Neuronal stem cell (in vitro differentiated cells): ENCODE data around the gene PRPF8.
"Not testable (repeated sequence)": the region's sequence is repeated elsewhere in the genome, so short reads cannot be mapped to it uniquely, and the experiment has no call there.

ENCODE experiments used
- DNase-seq: peaks from one replicate; pipeline ENCODE4 v3.0.0-alpha.2; 2013; ENCODE audit warnings: low spot score
- H2AFZ ChIP-seq: one replicate; pipeline ENCODE4 v1.6.1; 2013; ENCODE audit warnings: mild to moderate bottlenecking, low read length, inconsistent platforms
- H2AK5ac ChIP-seq: 2 replicates; pipeline ENCODE4 v1.6.1; 2013; ENCODE audit warnings: low read depth, mild to moderate bottlenecking, inconsistent platforms, low read length, moderate library complexity, mixed read lengths
- H2BK120ac ChIP-seq: 2 replicates; pipeline ENCODE4 v1.6.1; 2013; ENCODE audit warnings: low read depth, mild to moderate bottlenecking, inconsistent platforms, low read length, moderate library complexity, mixed read lengths
- H2BK12ac ChIP-seq: one replicate; pipeline ENCODE4 v1.6.1; 2013; ENCODE audit warnings: low read length, inconsistent platforms
- H2BK15ac ChIP-seq: 2 replicates; pipeline ENCODE4 v1.6.1; 2013; ENCODE audit warnings: mild to moderate bottlenecking, low read length, inconsistent platforms, mixed read lengths
- H2BK5ac ChIP-seq: one replicate; pipeline ENCODE4 v1.6.1; 2013; ENCODE audit warnings: inconsistent platforms, mild to moderate bottlenecking, low read length, moderate library complexity
- H3K14ac ChIP-seq: one replicate; pipeline ENCODE4 v1.6.1; 2013; ENCODE audit warnings: low read length, inconsistent platforms
- H3K18ac ChIP-seq: 2 replicates; pipeline ENCODE4 v1.6.1; 2013; ENCODE audit warnings: low read length, inconsistent platforms
- H3K23ac ChIP-seq: 2 replicates; pipeline ENCODE4 v1.6.1; 2013; ENCODE audit warnings: low read depth, mild to moderate bottlenecking, mixed read lengths, low read length, inconsistent platforms; ENCODE audit not compliant: poor library complexity
- H3K27ac ChIP-seq: replicated peaks from 3 replicates; pipeline ENCODE4 v1.5.1; 2013; ENCODE audit warnings: low read length, inconsistent platforms
- H3K27me3 ChIP-seq, 3 experiments: 2 replicates each; pipeline ENCODE4 v1.6.1; 2013; ENCODE audit warnings: low read length in 3 of 3, mild to moderate bottlenecking in 2 of 3, inconsistent platforms in 1 of 3, low read depth in 1 of 3, mixed read lengths in 1 of 3, moderate library complexity in 1 of 3; ENCODE audit not compliant: control insufficient read depth in 3 of 3, insufficient read depth in 3 of 3
- H3K36me3 ChIP-seq, 2 donors: replicated peaks in 1 of 2; 2 replicates each; pipeline ENCODE4 v1.6.1; 2013; ENCODE audit warnings: low read length in 2 of 2; ENCODE audit not compliant: control insufficient read depth in 2 of 2, insufficient read depth in 2 of 2
- H3K4ac ChIP-seq: 2 replicates; pipeline ENCODE4 v1.6.1; 2013; ENCODE audit warnings: inconsistent platforms, mild to moderate bottlenecking, low read length, moderate library complexity
- H3K4me1 ChIP-seq, 2 donors: 1 replicate in 1 of 2; 2 replicates in 1 of 2; pipeline ENCODE4 v1.6.1; 2013; ENCODE audit warnings: low read length in 2 of 2, low read depth in 1 of 2; ENCODE audit not compliant: control insufficient read depth in 2 of 2, insufficient read depth in 1 of 2
- H3K4me2 ChIP-seq: one replicate; pipeline ENCODE4 v1.6.1; 2013; ENCODE audit warnings: mild to moderate bottlenecking, low read length, inconsistent platforms; ENCODE audit not compliant: insufficient read depth, poor library complexity, severe bottlenecking
- H3K4me3 ChIP-seq, 2 donors: 2 replicates each; pipeline ENCODE4 v1.5.1; 2013; ENCODE audit warnings: low read length in 2 of 2, mild to moderate bottlenecking in 2 of 2, inconsistent platforms in 1 of 2, moderate library complexity in 1 of 2
- H3K79me1 ChIP-seq: one replicate; pipeline ENCODE4 v1.6.1; 2013; ENCODE audit warnings: low read depth, mild to moderate bottlenecking, inconsistent platforms, low read length, moderate library complexity
- H3K9ac ChIP-seq: one replicate; pipeline ENCODE4 v1.6.1; 2013; ENCODE audit warnings: mild to moderate bottlenecking, low read depth, low read length, inconsistent platforms; ENCODE audit not compliant: poor library complexity
- H3K9me3 ChIP-seq, 2 donors: replicated peaks in 1 of 2; 2 replicates each; pipeline versions ENCODE3 to v1.6.1; 2013; ENCODE audit warnings: low read length in 2 of 2, mild to moderate bottlenecking in 2 of 2, inconsistent platforms in 1 of 2, low read depth in 1 of 2, mixed read lengths in 1 of 2, moderate library complexity in 1 of 2; ENCODE audit not compliant: control insufficient read depth in 2 of 2, insufficient read depth in 1 of 2
- H4K8ac ChIP-seq: one replicate; pipeline ENCODE4 v1.6.1; 2013; ENCODE audit warnings: low read depth, mild to moderate bottlenecking, inconsistent platforms, low read length, moderate library complexity
- H4K91ac ChIP-seq: one replicate; pipeline ENCODE4 v1.6.1; 2013; ENCODE audit warnings: low read length, low read depth, mild to moderate bottlenecking, inconsistent platforms; ENCODE audit not compliant: poor library complexity
- WGBS, 2 donors: extraction: QIAGEN DNeasy Blood & Tissue Kit; methylation state at CpG; one replicate each; pipeline ENCODE4 v1.1.7; 2013; ENCODE audit warnings: missing lambda C conversion rate in 2 of 2, mixed read lengths in 1 of 2; ENCODE audit not compliant: insufficient read length in 2 of 2, insufficient replicate concordance in 1 of 2; ENCODE audit errors: extremely low coverage in 2 of 2; 5-methylcytosine and 5-hydroxymethylcytosine counted together

Gene PRPF8

GRCh38 chr17:1705004-1705403 lies 20.3 kb upstream of the PRPF8 start:
- no CpG with 5 or more reads among the region's 7 CpGs for WGBS, 2 donors
- H3K27ac ChIP-seq, result no peak overlapping the region

GRCh38 chr17:1703063-1703462 lies 18.4 kb upstream of the PRPF8 start:
- no peak for DNase-seq
- no peak overlapping the region for H3K4ac ChIP-seq
- H2BK120ac ChIP-seq, result no peak overlapping the region
- no peak overlapping the region for H4K91ac ChIP-seq
- H2AK5ac ChIP-seq, result no peak overlapping the region
- H4K8ac ChIP-seq, result no peak overlapping the region
- WGBS, 2 donors, result no CpG with 5 or more reads among the region's 4 CpGs
- H3K14ac ChIP-seq, result no peak overlapping the region
- H3K4me3 ChIP-seq, result no peak overlapping the region
- no peak overlapping the region for H3K23ac ChIP-seq
- H2AFZ ChIP-seq, result peak overlapping the region; percentile 5
- H3K4me2 ChIP-seq, result no peak overlapping the region
- no peak overlapping the region for H3K18ac ChIP-seq
- no peaks in the 10 kb centered on the region for H3K79me1 ChIP-seq
- H2BK12ac ChIP-seq, result no peak overlapping the region
- H3K27me3 ChIP-seq, result no peaks in the 10 kb centered on the region
- H2BK5ac ChIP-seq, result no peak overlapping the region
- H3K9ac ChIP-seq, result no peak overlapping the region
- no peaks in the 10 kb centered on the region for H3K36me3 ChIP-seq
- H3K4me1 ChIP-seq, result peaks cover 2 to 5% of the 10 kb centered on the region in 2 donors
- H2BK15ac ChIP-seq, result no peak overlapping the region
- no peak overlapping the region for H3K27ac ChIP-seq
- H3K9me3 ChIP-seq, result no peaks in the 10 kb centered on the region

More at GRCh38 chr17:1705004-1705403, 20.3 kb upstream of the PRPF8 start:
- Histone ChIP-seq H2BK5ac (no peak overlapping the region), H2BK15ac (no peak overlapping the region), H2BK12ac (no peak overlapping the region), H3K4me1 (peaks cover 2 to 5% of the 10 kb centered on the region in 2 donors), H3K36me3 (no peaks in the 10 kb centered on the region), H3K4me3 (no peak overlapping the region), H3K4ac (no peak overlapping the region), H3K9me3 (no peaks in the 10 kb centered on the region), H4K8ac (no peak overlapping the region), H3K27me3 (peaks cover 0 to 4% (median 1%) of the 10 kb centered on the region in 3 experiments), H3K23ac (no peak overlapping the region), H4K91ac (no peak overlapping the region), H3K18ac (no peak overlapping the region), H3K14ac (no peak overlapping the region), H3K9ac (no peak overlapping the region), H2BK120ac (no peak overlapping the region), H2AK5ac (no peak overlapping the region), H2AFZ (peak overlapping the region; percentile 23), H3K79me1 (no peaks in the 10 kb centered on the region), H3K4me2 (no peak overlapping the region)
- DNase-seq, result no peak

GRCh38 chr17:1699891-1700290 lies 15.2 kb upstream of the PRPF8 start:
- H3K27me3 ChIP-seq, H3K27ac ChIP-seq, H2BK120ac ChIP-seq, H3K79me1 ChIP-seq, H2AK5ac ChIP-seq, H3K4me2 ChIP-seq, H3K9me3 ChIP-seq, H3K9ac ChIP-seq, H3K4me1 ChIP-seq, H2BK12ac ChIP-seq, H4K8ac ChIP-seq, H3K4ac ChIP-seq, H3K18ac ChIP-seq, H2AFZ ChIP-seq, H3K14ac ChIP-seq, H3K4me3 ChIP-seq, H3K23ac ChIP-seq, H4K91ac ChIP-seq, DNase-seq, H2BK5ac ChIP-seq, H3K36me3 ChIP-seq, H2BK15ac ChIP-seq: not testable (repeated sequence)
- no CpG with 5 or more reads among the region's 5 CpGs for WGBS, 2 donors

- Histone ChIP-seq H4K8ac (no peak overlapping the region), H3K79me1 (no peaks in the 10 kb centered on the region), H3K9me3 (no peaks in the 10 kb centered on the region), H3K9ac (no peak overlapping the region), H3K4me2 (no peak overlapping the region), H3K27me3 (no peaks in the 10 kb centered on the region), H2AK5ac (peak overlapping the region; percentile 60), H2BK5ac (no peak overlapping the region), H2BK12ac (no peak overlapping the region), H3K4ac (no peak overlapping the region), H3K36me3 (no peaks in the 10 kb centered on the region), H2AFZ (peak overlapping the region; percentile 83), H3K4me1 (no peaks in the 10 kb centered on the region), H3K4me3 (no peak overlapping the region), H3K14ac (no peak overlapping the region), H4K91ac (no peak overlapping the region), H3K18ac (no peak overlapping the region), H3K27ac (no peak overlapping the region), H2BK15ac (no peak overlapping the region), H3K23ac (no peak overlapping the region), H2BK120ac (no peak overlapping the region)
- no peak for DNase-seq
- no CpG with 5 or more reads among the region's 5 CpGs for WGBS, 2 donors
Observed at GRCh38 chr17:1697681-1698080, 13.0 kb upstream of the PRPF8 start.
